ENCODE measurements around the gene SPEF2.

DNA sequence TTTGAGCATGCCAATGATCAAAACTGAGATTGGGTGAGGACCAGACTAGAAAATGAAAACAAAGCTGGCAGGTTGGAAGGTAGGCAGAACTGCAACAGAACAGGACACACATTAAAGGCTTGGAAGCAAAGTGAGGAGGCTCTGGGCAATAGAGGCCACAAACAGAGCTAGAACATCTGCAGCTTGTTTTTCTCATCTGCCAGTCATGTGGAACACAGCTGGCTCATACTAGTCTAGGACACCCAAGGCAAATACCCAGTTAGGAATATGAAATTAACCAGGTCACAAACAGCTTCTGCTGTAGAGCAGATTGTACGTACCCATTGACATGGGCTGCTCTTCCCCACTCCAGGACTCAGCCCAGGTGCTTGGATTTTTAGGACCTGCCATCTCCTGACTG lies 61.7 kb downstream of the SPEF2 start:
- TF ChIP-seq, protein P1, sequence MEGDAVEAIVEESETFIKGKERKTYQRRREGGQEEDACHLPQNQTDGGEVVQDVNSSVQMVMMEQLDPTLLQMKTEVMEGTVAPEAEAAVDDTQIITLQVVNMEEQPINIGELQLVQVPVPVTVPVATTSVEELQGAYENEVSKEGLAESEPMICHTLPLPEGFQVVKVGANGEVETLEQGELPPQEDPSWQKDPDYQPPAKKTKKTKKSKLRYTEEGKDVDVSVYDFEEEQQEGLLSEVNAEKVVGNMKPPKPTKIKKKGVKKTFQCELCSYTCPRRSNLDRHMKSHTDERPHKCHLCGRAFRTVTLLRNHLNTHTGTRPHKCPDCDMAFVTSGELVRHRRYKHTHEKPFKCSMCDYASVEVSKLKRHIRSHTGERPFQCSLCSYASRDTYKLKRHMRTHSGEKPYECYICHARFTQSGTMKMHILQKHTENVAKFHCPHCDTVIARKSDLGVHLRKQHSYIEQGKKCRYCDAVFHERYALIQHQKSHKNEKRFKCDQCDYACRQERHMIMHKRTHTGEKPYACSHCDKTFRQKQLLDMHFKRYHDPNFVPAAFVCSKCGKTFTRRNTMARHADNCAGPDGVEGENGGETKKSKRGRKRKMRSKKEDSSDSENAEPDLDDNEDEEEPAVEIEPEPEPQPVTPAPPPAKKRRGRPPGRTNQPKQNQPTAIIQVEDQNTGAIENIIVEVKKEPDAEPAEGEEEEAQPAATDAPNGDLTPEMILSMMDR (IDR thresholded peaks at IDR 0.05; ENCODE audit: insufficient read depth, low read depth, low read length) = no peak
- TF ChIP-seq EZH2 (IDR thresholded peaks at IDR 0.05; ENCODE audit: insufficient read depth, low read length) = no peak

Measured in astrocyte (in vitro differentiated cells and primary cell).